Measurements from ENCODE around the gene ZNF692.
"Not testable (repeated sequence)": the region's sequence is repeated elsewhere in the genome, so short reads cannot be mapped to it uniquely, and the experiment has no call there.

ZNF692 gene

GRCh38 chr1:248810727-248811513 is 48.0 kb downstream of the ZNF692 start:
- no peak for DNase-seq (ENCODE audit: low read depth in 3 of 3)

- no peak for DNase-seq (ENCODE audit: low read depth in 3 of 3)
These were observed 48.7 kb downstream of the ZNF692 start for GRCh38 chr1:248810000-248810726.

GRCh38 chr1:248808876-248809275 is 50.0 kb downstream of the ZNF692 start:
- no peak for DNase-seq (ENCODE audit: low read depth in 3 of 3)

GRCh38 chr1:248807067-248807737 is 51.7 kb downstream of the ZNF692 start:
- peak; percentile 18 to 31 (median 26) for DNase-seq (ENCODE audit: low read depth in 3 of 3)

GRCh38 chr1:248805876-248806275 is 53.0 kb downstream of the ZNF692 start:
- DNase-seq (ENCODE audit: low read depth in 3 of 3), result no peak

GRCh38 chr1:248804771-248805681 is 53.9 kb downstream of the ZNF692 start:
- DNase-seq (ENCODE audit: low read depth in 3 of 3), result no peak

- DNase-seq (ENCODE audit: low read depth in 3 of 3), result not testable (repeated sequence)
These were observed 55.4 kb downstream of the ZNF692 start for GRCh38 chr1:248803501-248803900.

- DNase-seq (ENCODE audit: low read depth in 3 of 3), result no peak
These were observed 56.4 kb downstream of the ZNF692 start for GRCh38 chr1:248802454-248802853.

- no peak for DNase-seq (ENCODE audit: low read depth in 3 of 3)
These were observed 58.4 kb downstream of the ZNF692 start for GRCh38 chr1:248800459-248800858.

Measured in stimulated activated CD4-positive, alpha-beta T cell treated with anti-CD3 and anti-CD28 coated beads, TNF-alpha, amount 100 ng/mL, for 4 hours (primary cell).